ENCODE data around the gene PLIN4. TPM values are rescaled to one million over a fixed set of nuclear protein-coding genes. Genes with fewer than 3 reads are reported as not detected.

The PLIN4 gene
- polyA plus RNA-seq, 3 donors: 73.6 to 954 (median 135) TPM

Other genes with a start within 250 kb of the PLIN4 start
- gene SHD, start 239.2 kb downstream of the PLIN4 start, polyA plus RNA-seq: under 1 TPM in 1 of 3 donors, not detected in 2; 0.12 TPM
- 1 to 10 TPM in 1 of 3 donors, under 1 TPM in 2; 0.22 to 4.0 (median 0.59) TPM for gene TMIGD2, start 216.1 kb downstream of the PLIN4 start, polyA plus RNA-seq
- gene FSD1, start 213.9 kb downstream of the PLIN4 start, polyA plus RNA-seq: under 1 TPM in 2 of 3 donors, not detected in 1; 0.12 TPM
- 10 to 100 TPM in 2 of 3 donors, 1 to 10 TPM in 1; 6.4 to 15.5 (median 10.1) TPM for gene STAP2, start 179.7 kb downstream of the PLIN4 start, polyA plus RNA-seq
- gene MPND, start 174.9 kb downstream of the PLIN4 start, polyA plus RNA-seq: 10 to 100 TPM; 12.0 to 21.6 (median 17.2) TPM
- 10 to 100 TPM; 33.2 to 87.8 (median 74.0) TPM for gene SH3GL1, start 117.9 kb downstream of the PLIN4 start, polyA plus RNA-seq
- 1 to 10 TPM; 3.0 to 7.9 (median 7.4) TPM for gene CHAF1A, start 115.8 kb downstream of the PLIN4 start, polyA plus RNA-seq
- 100 to 1,000 TPM in 2 of 3 donors, 10 to 100 TPM in 1; 81.6 to 161 (median 146) TPM for gene UBXN6, start 60.7 kb downstream of the PLIN4 start, polyA plus RNA-seq
- gene HDGFL2, start 46.2 kb downstream of the PLIN4 start, polyA plus RNA-seq: 10 to 100 TPM; 20.5 to 60.3 (median 24.6) TPM
- 100 to 1,000 TPM in 1 of 3 donors, 10 to 100 TPM in 2; 38.2 to 205 (median 66.1) TPM for gene PLIN5, start 16.7 kb upstream of the PLIN4 start, polyA plus RNA-seq
- gene LRG1, start 21.6 kb upstream of the PLIN4 start, polyA plus RNA-seq: 10 to 100 TPM in 2 of 3 donors, 1 to 10 TPM in 1; 7.1 to 18.6 (median 13.4) TPM
- gene SEMA6B, start 41.2 kb upstream of the PLIN4 start, polyA plus RNA-seq: 10 to 100 TPM in 2 of 3 donors, 1 to 10 TPM in 1; 3.3 to 34.5 (median 18.6) TPM
- 1 to 10 TPM; 2.0 to 9.2 (median 5.3) TPM for gene TNFAIP8L1, start 121.0 kb upstream of the PLIN4 start, polyA plus RNA-seq
- 100 to 1,000 TPM in 2 of 3 donors, 10 to 100 TPM in 1; 53.1 to 168 (median 129) TPM for gene MYDGF, start 151.9 kb upstream of the PLIN4 start, polyA plus RNA-seq
- gene DPP9, start 205.4 kb upstream of the PLIN4 start, polyA plus RNA-seq: 10 to 100 TPM; 18.6 to 36.4 (median 23.4) TPM

Data from adipose tissue (tissue), 3 donors.